Activated CD4-positive, alpha-beta T cell treated with anti-CD3 and anti-CD28 coated beads, Interleukin-2, amount 50 U/mL, for 16 hours (primary cell): ENCODE data around the gene PPP1R2.
A peak's percentile ranks its signal among the peaks of the same experiment; 100 is the strongest.

Experiments used
- DNase-seq: peaks from one replicate; pipeline ENCODE4 v3.0.0-alpha.2; 2020

The PPP1R2 gene

DNA sequence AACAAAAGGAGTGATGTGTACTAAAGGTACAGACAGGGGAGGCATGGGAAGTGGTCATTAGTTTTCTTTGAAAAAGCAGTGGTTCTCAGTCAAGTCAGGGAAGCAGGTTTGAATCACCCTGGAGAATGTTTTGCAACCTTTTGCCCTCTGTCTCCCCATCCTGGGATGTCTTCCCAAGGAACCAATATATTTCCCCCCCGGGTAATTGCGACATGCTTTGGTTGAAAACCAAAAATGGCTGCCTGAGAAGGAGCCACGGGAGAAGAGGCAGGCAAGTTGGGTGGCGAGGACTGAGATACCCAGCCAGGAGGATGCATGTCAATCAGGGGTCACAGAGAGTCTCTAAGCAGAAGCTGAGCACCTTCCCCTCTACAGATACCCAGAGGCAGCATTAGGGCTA lies 20.2 kb upstream of the PPP1R2 start:
- DNase-seq = no peak

GRCh38 chr3:195559723-195560409 lies 16.7 kb upstream of the PPP1R2 start:
- no peak for DNase-seq

GRCh38 chr3:195558602-195559001 lies 15.5 kb upstream of the PPP1R2 start:
- peak; percentile 58 for DNase-seq

- DNase-seq = no peak
These were observed 14.2 kb upstream of the PPP1R2 start for GRCh38 chr3:195557322-195557721.

DNA sequence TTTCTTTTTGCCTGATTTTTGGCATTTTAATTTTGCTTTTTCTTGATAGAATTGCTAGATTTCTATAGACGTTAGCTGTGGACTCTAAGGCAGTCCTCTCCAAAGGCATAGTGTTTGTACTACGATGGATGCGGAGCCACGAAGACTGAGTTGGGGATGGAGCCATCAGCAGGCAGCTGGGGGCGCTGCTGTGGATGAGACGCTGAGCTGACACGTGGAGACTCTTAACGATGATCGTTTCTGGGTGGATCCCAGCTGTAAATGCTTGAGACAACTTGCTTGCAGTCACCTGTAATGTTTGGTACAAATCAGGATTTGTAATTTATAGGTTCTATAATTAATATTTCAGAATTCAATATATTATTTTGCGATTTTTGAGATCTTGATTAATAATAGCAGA lies 13.3 kb upstream of the PPP1R2 start:
- no peak for DNase-seq

- DNase-seq = no peak
These were observed 12.0 kb upstream of the PPP1R2 start for GRCh38 chr3:195555110-195555509.

DNA sequence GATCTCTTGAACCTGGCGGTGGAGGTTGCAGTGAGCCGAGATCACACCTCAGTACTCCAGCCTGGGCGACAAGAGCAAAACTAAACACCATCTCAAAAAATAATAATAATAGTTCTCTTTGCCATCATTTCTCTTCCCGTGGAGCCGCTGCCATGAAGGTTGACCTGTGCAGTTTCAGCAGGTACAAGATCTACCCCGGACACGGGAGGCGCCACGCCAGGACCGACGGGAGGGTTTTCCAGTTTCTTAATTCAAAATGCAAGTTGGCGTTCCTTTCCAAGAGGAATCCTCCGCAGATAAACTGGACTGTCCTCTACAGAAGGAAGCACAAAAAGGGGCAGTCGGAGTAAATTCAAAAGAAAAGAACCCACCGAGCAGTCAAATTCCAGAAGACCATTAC lies 11.3 kb upstream of the PPP1R2 start:
- no peak for DNase-seq

- no peak for DNase-seq
These were observed 10.1 kb upstream of the PPP1R2 start for GRCh38 chr3:195553268-195553667.

GRCh38 chr3:195551381-195551978 lies 8.4 kb upstream of the PPP1R2 start:
- DNase-seq = no peak

DNA sequence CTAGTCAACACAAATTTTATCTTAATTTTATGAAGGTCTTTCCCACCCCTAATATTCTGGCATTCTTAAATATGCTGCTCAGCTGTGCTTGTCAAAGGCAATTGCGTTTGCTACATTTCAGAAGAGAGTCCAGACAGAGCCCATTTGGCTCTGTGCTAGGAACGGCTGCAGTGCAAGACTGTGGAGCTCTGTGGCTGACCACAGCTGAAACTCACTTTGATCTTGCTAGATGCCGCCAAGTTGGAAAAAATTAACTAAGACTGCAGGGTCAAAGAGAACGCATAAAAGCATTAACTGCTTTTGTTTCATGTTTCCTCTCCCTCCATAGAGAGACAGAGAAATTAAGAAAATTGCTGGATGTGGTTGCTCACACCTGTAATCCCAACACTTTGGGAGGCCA lies 7.6 kb upstream of the PPP1R2 start:
- peak; percentile 36 for DNase-seq

DNA sequence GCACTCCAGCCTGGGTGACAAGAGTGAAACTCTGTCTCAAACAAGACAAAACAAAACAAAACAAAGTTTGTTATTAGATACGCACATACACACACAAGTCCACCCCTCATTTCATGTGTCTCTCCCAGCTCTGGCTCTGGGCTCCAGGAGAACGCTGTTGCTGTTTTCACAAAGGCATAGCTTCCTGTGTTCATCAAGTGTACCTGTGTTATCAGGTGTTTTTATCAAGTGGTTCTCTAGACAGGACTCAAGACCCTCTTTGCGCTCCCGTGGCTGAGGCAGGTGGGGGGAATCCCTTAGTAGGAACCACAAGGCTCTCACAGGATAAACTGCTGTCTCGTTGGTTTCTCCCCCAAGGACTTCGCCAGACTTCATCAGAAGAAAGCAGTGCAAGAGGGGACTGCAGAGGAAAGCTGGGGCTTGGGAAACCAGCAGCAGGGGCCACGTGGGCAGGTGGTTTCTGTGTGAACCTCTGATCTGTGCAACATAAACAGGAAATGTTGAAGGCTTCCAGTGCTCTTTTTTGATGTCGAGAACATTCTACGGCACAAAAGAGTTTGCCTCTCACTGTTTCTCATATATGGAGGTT lies 6.9 kb upstream of the PPP1R2 start:
- DNase-seq = peak; percentile 77

DNA sequence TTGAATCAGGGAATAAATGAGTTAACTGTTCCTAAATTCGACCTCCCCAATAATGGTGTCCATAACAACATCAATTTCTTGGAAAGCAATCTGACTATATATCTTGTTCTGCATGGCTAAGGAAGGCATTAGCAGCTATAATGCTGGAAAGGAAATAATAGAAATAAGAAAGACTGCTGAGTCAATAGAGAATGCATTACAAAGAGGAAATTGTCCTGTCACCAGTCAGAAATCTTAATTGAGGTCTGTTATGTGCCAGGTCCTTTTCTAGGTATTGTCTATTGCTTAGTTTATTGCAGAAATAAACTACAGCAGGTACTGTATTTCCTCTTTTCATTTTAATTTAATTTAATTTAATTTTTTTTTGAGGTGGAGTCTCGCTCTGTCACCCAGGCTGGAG lies 5.9 kb upstream of the PPP1R2 start:
- no peak for DNase-seq

GRCh38 chr3:195548501-195548900 lies 5.4 kb upstream of the PPP1R2 start:
- DNase-seq = no peak

DNA sequence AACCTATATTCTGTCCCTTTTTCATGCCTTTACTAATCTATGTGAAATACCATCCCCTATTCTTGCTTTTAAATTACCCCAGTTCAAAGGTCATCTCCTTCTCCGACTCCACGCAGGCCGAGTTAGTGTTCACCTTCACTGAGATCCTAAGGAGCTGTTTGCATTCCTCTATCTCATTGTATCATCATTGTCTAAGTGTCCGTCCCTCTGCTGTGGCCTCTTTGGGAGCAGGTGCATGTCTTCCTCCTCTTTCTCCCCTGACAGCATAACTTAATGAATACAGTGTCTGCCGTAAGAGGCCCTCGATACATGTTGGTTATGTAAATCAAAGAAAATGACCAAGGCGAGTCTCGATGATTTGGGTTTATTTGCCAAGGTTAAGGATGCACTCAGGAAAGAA lies 4.9 kb upstream of the PPP1R2 start:
- DNase-seq = no peak

- peak; percentile 33 for DNase-seq
These were observed 3.0 kb upstream of the PPP1R2 start for GRCh38 chr3:195546130-195546560.

- no peak for DNase-seq
These were observed 1.5 kb upstream of the PPP1R2 start for GRCh38 chr3:195544634-195545033.

DNA sequence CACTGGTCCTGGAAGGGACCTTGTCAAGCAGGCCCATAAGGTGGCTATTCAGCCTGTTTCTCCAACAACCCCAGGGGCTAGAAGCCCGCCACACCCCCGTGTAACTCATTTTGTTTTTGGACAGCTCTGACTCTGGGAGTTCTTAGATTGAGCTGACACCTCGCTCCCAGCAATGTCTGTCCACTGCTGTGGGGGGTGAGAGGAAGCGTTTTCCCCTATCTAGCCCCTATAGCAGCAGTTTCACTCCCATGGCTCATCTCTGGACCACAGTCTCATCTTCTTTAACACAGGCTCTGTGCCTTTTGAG lies 1.1 kb upstream of the PPP1R2 start:
- no peak for DNase-seq

- no peak for DNase-seq
These were observed 540 bp upstream of the PPP1R2 start for GRCh38 chr3:195543500-195544229.

- no peak for DNase-seq
These were observed 818 bp downstream of the PPP1R2 start for GRCh38 chr3:195542316-195542697.

- DNase-seq = no peak
These were observed 2.6 kb downstream of the PPP1R2 start for GRCh38 chr3:195540511-195540910.

- DNase-seq = peak; percentile 72
These were observed 3.1 kb downstream of the PPP1R2 start for GRCh38 chr3:195540027-195540426.

GRCh38 chr3:195539479-195539878 lies 3.6 kb downstream of the PPP1R2 start:
- DNase-seq = no peak

- DNase-seq = peak; percentile 83
These were observed 5.1 kb downstream of the PPP1R2 start for GRCh38 chr3:195537995-195538394.

DNA sequence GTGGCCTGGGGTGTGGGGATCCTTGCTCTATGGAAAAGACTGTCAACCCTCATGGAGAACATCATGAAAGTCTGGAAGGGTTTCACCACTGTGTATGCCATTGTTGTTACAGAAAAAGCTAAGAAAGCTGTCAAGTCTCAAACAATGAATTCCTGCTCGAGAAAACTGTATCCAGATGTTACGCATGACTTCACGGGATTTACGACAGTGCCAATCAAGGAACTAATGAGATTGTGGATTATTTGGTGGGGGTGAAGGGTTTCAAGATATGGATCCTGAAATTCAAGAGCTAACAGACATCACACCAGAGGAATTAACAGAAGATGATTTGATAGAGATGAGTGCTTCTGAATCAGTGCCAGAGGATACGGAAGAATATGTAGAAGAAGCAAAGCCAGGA lies 7.8 kb downstream of the PPP1R2 start:
- no peak for DNase-seq
